IMR-90 (cell line): ENCODE data around the gene IFNAR2. TPM values are rescaled to one million over a fixed set of nuclear protein-coding genes. Genes with fewer than 3 reads are reported as not detected.

Experiments used
- ATAC-seq: fragments of 200-7000 bp; cut with Tn5 transposase; 2 replicates; pipeline ENCODE4 v1.9.1; 2020; ENCODE audit warnings: low read depth, mild to moderate bottlenecking, moderate library complexity
- Bru-seq: library from RNA; stranded (reverse); fragments of 400-500 nt; gene quantifications from one replicate; lab custom pipeline; 2021; lab: Mats Ljungman, UMichigan
- BruChase-seq, 2 experiments: library from RNA; stranded (reverse); fragments of 400-500 nt; gene quantifications; one replicate each; lab custom pipeline; 2021; lab: Mats Ljungman, UMichigan
- BruUV-seq: library from RNA; stranded (reverse); fragments of 400-500 nt; replicated peaks from 2 replicates; lab custom pipeline; 2021; lab: Mats Ljungman, UMichigan
- CTCF ChIA-PET: fragments of 300-600 bp; formaldehyde crosslinking; extraction: SDS; loops from one replicate; lab custom pipeline; 2021; ENCODE audit warnings: antibody characterized with exemption; lab: Yijun Ruan, JAX
- POLR2A ChIA-PET: fragments of 300-600 bp; sonication (Branson Sonifier 250); formaldehyde crosslinking; loops from one replicate; lab custom pipeline; 2022; ENCODE audit warnings: antibody characterized with exemption; ENCODE audit not compliant: unreplicated experiment; lab: Charles Lee
- DNase-seq: peaks from one replicate; pipeline ENCODE4 v3.0.0; 2013
- H2AFZ ChIP-seq: replicated peaks from 2 replicates; pipeline ENCODE3; 2013; ENCODE audit warnings: low read length, mild to moderate bottlenecking; ENCODE audit not compliant: poor library complexity
- H2AK5ac ChIP-seq: 2 replicates; pipeline ENCODE4 v1.6.1; 2013; ENCODE audit warnings: low read depth, low read length, inconsistent platforms
- H2AK9ac ChIP-seq: replicated peaks from 2 replicates; pipeline ENCODE3; 2013; ENCODE audit warnings: mild to moderate bottlenecking, low read depth, low read length, moderate library complexity; ENCODE audit not compliant: poor library complexity
- H2BK120ac ChIP-seq: 2 replicates; pipeline ENCODE4 v1.6.1; 2013; ENCODE audit warnings: low read depth, low read length, inconsistent platforms
- H2BK15ac ChIP-seq: 3 replicates; pipeline ENCODE4 v1.6.1; 2013; ENCODE audit warnings: low read depth, low read length, inconsistent platforms
- H2BK20ac ChIP-seq: 2 replicates; pipeline ENCODE4 v1.6.1; 2013; ENCODE audit warnings: low read depth, mild to moderate bottlenecking, inconsistent platforms, low read length, moderate library complexity
- H2BK5ac ChIP-seq: 2 replicates; pipeline ENCODE4 v1.6.1; 2013; ENCODE audit warnings: mild to moderate bottlenecking, low read depth, low read length, inconsistent platforms; ENCODE audit not compliant: poor library complexity, severe bottlenecking
- H3K14ac ChIP-seq: replicated peaks from 2 replicates; pipeline ENCODE4 v1.6.1; 2013; ENCODE audit warnings: low read depth, low read length, inconsistent platforms
- H3K18ac ChIP-seq: 2 replicates; pipeline ENCODE4 v1.6.1; 2013; ENCODE audit warnings: low read depth, low read length, control low read depth
- H3K23ac ChIP-seq: 2 replicates; pipeline ENCODE4 v1.6.1; 2013; ENCODE audit warnings: low read depth, low read length, inconsistent platforms
- H3K27ac ChIP-seq: 2 replicates; pipeline ENCODE4 v1.5.1; 2013; ENCODE audit warnings: mild to moderate bottlenecking, control low read depth, low read length; ENCODE audit not compliant: insufficient read depth
- H3K27me3 ChIP-seq: 2 replicates; pipeline ENCODE4 v1.6.1; 2013; ENCODE audit warnings: low read length; ENCODE audit not compliant: control insufficient read depth, insufficient read depth
- H3K36me3 ChIP-seq: 2 replicates; pipeline ENCODE4 v1.6.1; 2013; ENCODE audit warnings: low read length, mixed read lengths; ENCODE audit not compliant: control insufficient read depth, insufficient read depth
- H3K4ac ChIP-seq: 2 replicates; pipeline ENCODE4 v1.6.1; 2013; ENCODE audit warnings: low read depth, low read length, inconsistent platforms
- H3K4me1 ChIP-seq: 2 replicates; pipeline ENCODE4 v1.6.1; 2013; ENCODE audit warnings: low read length, mixed read lengths; ENCODE audit not compliant: control insufficient read depth, insufficient read depth
- H3K4me2 ChIP-seq: 2 replicates; pipeline ENCODE4 v1.6.1; 2013; ENCODE audit warnings: low read depth, mild to moderate bottlenecking, control low read depth, low read length, moderate library complexity
- H3K4me3 ChIP-seq: 2 replicates; pipeline ENCODE4 v1.5.1; 2013; ENCODE audit warnings: low read depth, mild to moderate bottlenecking, control low read depth, low read length, moderate library complexity; ENCODE audit not compliant: insufficient read depth
- H3K56ac ChIP-seq: 2 replicates; pipeline ENCODE4 v1.6.1; 2013; ENCODE audit warnings: low read length, inconsistent platforms; ENCODE audit not compliant: insufficient read depth; ENCODE audit errors: extremely low read depth
- H3K79me1 ChIP-seq, 2 experiments: 2 replicates each; pipeline ENCODE4 v1.6.1; 2013; ENCODE audit warnings: low read length in 2 of 2, inconsistent platforms in 1 of 2, low read depth in 1 of 2
- H3K9ac ChIP-seq: 2 replicates; pipeline ENCODE4 v1.6.1; 2013; ENCODE audit warnings: low read depth, low read length, control low read depth
- H3K9me1 ChIP-seq: 2 replicates; pipeline ENCODE4 v1.6.1; 2013; ENCODE audit warnings: low read length, inconsistent platforms; ENCODE audit not compliant: insufficient read depth
- H3K9me3 ChIP-seq: 2 replicates; pipeline ENCODE4 v1.6.1; 2013; ENCODE audit warnings: low read length; ENCODE audit not compliant: control insufficient read depth, insufficient read depth
- H4K20me1 ChIP-seq: 2 replicates; pipeline ENCODE4 v1.6.1; 2013; ENCODE audit warnings: low read length, inconsistent platforms; ENCODE audit not compliant: insufficient read depth
- H4K5ac ChIP-seq: 2 replicates; pipeline ENCODE4 v1.6.1; 2013; ENCODE audit warnings: mild to moderate bottlenecking, low read depth, low read length, control low read depth
- H4K8ac ChIP-seq, 2 experiments: 2 replicates each; pipeline ENCODE4 v1.6.1; 2013; ENCODE audit warnings: low read depth in 2 of 2, low read length in 2 of 2, control low read depth in 1 of 2, inconsistent platforms in 1 of 2
- H4K91ac ChIP-seq: 2 replicates; pipeline ENCODE4 v1.6.1; 2013; ENCODE audit warnings: low read depth, low read length, inconsistent platforms; ENCODE audit not compliant: insufficient read depth
- BHLHE40 ChIP-seq: fragments of 150-350 bp; IDR thresholded peaks from 2 replicates; pipeline ENCODE4 v1.6.1; 2016; ENCODE audit warnings: mild to moderate bottlenecking, low read depth, low read length
- CEBPB ChIP-seq: IDR thresholded peaks from 2 replicates; pipeline ENCODE4 v1.6.1; 2012; ENCODE audit warnings: low read depth, low read length, improper control_type of control experiment
- FOS ChIP-seq: fragments of 150-350 bp; IDR thresholded peaks from 2 replicates; pipeline ENCODE4 v1.6.1; 2016; ENCODE audit warnings: low read depth, low read length
- MAFK ChIP-seq: IDR thresholded peaks from 2 replicates; pipeline ENCODE4 v1.6.1; 2012; ENCODE audit warnings: low read depth, low read length, improper control_type of control experiment
- MAZ ChIP-seq: IDR thresholded peaks from 2 replicates; pipeline ENCODE4 v1.6.1; 2012; ENCODE audit warnings: low read depth, mild to moderate bottlenecking, low read length, improper control_type of control experiment, moderate library complexity, borderline replicate concordance
- MXI1 ChIP-seq: IDR thresholded peaks from 2 replicates; pipeline ENCODE4 v1.6.1; 2012; ENCODE audit warnings: low read depth, mild to moderate bottlenecking, low read length, moderate library complexity, borderline replicate concordance
- NFE2L2 ChIP-seq: fragments of 150-350 bp; IDR thresholded peaks from 2 replicates; pipeline ENCODE4 v1.6.1; 2016; ENCODE audit warnings: low read depth, mild to moderate bottlenecking, low read length
- POLR2A ChIP-seq: IDR thresholded peaks from 2 replicates; pipeline ENCODE4 v1.6.1; 2012; ENCODE audit warnings: mild to moderate bottlenecking, low read depth, low read length
- RAD21 ChIP-seq: IDR thresholded peaks from 2 replicates; pipeline ENCODE4 v1.6.1; 2012; ENCODE audit warnings: low read length, improper control_type of control experiment
- RCOR1 ChIP-seq: IDR thresholded peaks from 2 replicates; pipeline ENCODE4 v1.6.1; 2012; ENCODE audit warnings: mild to moderate bottlenecking, low read length, improper control_type of control experiment; ENCODE audit not compliant: insufficient replicate concordance
- RFX5 ChIP-seq: IDR thresholded peaks from 2 replicates; pipeline ENCODE4 v1.8.0; 2012; ENCODE audit warnings: low read depth, mild to moderate bottlenecking, low read length, moderate library complexity
- SMC3 ChIP-seq: fragments of 150-350 bp; IDR thresholded peaks from 2 replicates; pipeline ENCODE4 v1.6.1; 2016; ENCODE audit warnings: low read depth, mild to moderate bottlenecking, antibody characterized with exemption, low read length, moderate library complexity
- USF2 ChIP-seq: fragments of 150-350 bp; IDR thresholded peaks from 2 replicates; pipeline ENCODE4 v1.6.1; 2017; ENCODE audit warnings: mild to moderate bottlenecking, antibody characterized with exemption, low read length, low read depth
- WGBS, 2 experiments: methylation state at CpG; one replicate each; pipeline versions ENCODE4 v1.1.5 to v1.1.7; 2013; ENCODE audit warnings: missing lambda C conversion rate in 2 of 2; ENCODE audit not compliant: insufficient read length in 1 of 2; ENCODE audit errors: extremely low coverage in 2 of 2; 5-methylcytosine and 5-hydroxymethylcytosine counted together
- dilution Hi-C: fragments of 300-500 bp; cut with HindIII; formaldehyde crosslinking; loops from one replicate; pipeline ENCODE4 v1.14.3; 2018; ENCODE audit warnings: low sequenced_read_pairs; ENCODE audit not compliant: unreplicated experiment
- in situ Hi-C: fragments of 300-500 bp; cut with MboI; formaldehyde crosslinking; loops from 3 replicates; pipeline ENCODE4 v1.14.3; 2019; ENCODE audit warnings: low sequenced_read_pairs, inconsistent platforms, mixed read lengths
- intact Hi-C: fragments of 100-400 bp; cut with micrococcal nuclease; formaldehyde crosslinking; loops from 2 replicates; pipeline ENCODE4 v1.10.0; 2022
- long read RNA-seq: library from polyadenylated mRNA; unstranded; transcript quantifications from one replicate; pipeline ENCODE4 v2.0.0, GENCODE V29; 2021; ENCODE audit not compliant: unreplicated experiment
- polyA plus RNA-seq, 3 experiments: library from polyadenylated mRNA; depleted of rRNA; stranded (reverse); fragments of >200 nt; gene quantifications; 2 replicates each; pipeline ENCODE4 v1.2.3, GENCODE V29; 2012; ENCODE audit warnings: low replicate concordance in 1 of 3
- total RNA-seq: library from RNA; depleted of rRNA; stranded (reverse); fragments of >200 nt; gene quantifications from 2 replicates; pipeline ENCODE4 v1.2.3, GENCODE V29; 2012; rRNA removed
- TF ChIP-seq, protein P1 (sequence below): fragments of 150-350 bp; IDR thresholded peaks from 2 replicates; pipeline ENCODE4 v1.6.1; 2016; ENCODE audit warnings: low read depth, mild to moderate bottlenecking, low read length, moderate library complexity, borderline replicate concordance

The IFNAR2 gene
- total RNA-seq = 6.3 and 7.2 TPM in 2 replicates
- polyA plus RNA-seq (2012; rRNA removed) = 10.9 and 13.9 TPM in 2 replicates
- 4.7 and 5.3 TPM in 2 replicates for polyA plus RNA-seq (2012; cell fraction: cytosol; rRNA removed)
- polyA plus RNA-seq (2012; cell fraction: nucleus; rRNA removed; ENCODE audit: low replicate concordance) = 3.4 and 12.2 TPM in 2 replicates
- Bru-seq, nascent RNA = percentile 64 among the genes with signal in this experiment
- BruChase-seq, experiment 1, labeled RNA remaining after a 6-hour chase = percentile 82 among the genes with signal in this experiment
- BruChase-seq, experiment 2, labeled RNA remaining after a 2-hour chase = percentile 92 among the genes with signal in this experiment
- long read RNA-seq, full-length matches to known transcripts = 11 of 17 reads
- long read RNA-seq, partial matches to known transcripts = 2 of 17 reads
- long read RNA-seq, other reads (novel, unspliced or antisense) = 4 of 17 reads

- POLR2A ChIA-PET = no interaction called here
- Histone ChIP-seq H3K27ac (peak within 1 kb of the TSS; percentile 54), H3K14ac (peak within 1 kb of the TSS; percentile 89), H3K79me1 (peaks cover 9 to 31% of the 10 kb centered on the region in 2 experiments; a peak in 3 of 4 replicates), H3K9me3 (no peaks in the 10 kb centered on the region), H4K5ac (peak within 1 kb of the TSS; percentile 13; the same call in 1 of the 2 replicates), H3K56ac (no peak within 1 kb of the TSS; the same call in 1 of the 2 replicates), H3K4me3 (peak within 1 kb of the TSS; percentile 63), H4K91ac (peak within 1 kb of the TSS; percentile 23; the same call in 1 of the 2 replicates), H3K18ac (peak within 1 kb of the TSS; percentile 11; the same call in 1 of the 2 replicates), H4K20me1 (peaks cover 7% of the 10 kb centered on the region), H3K27me3 (peaks cover 2% of the 10 kb centered on the region), H3K9ac (peak within 1 kb of the TSS; percentile 71), H3K4me1 (peaks cover 1% of the 10 kb centered on the region), H2BK120ac (no peak within 1 kb of the TSS), H3K4me2 (peak within 1 kb of the TSS; percentile 99), H3K23ac (peak within 1 kb of the TSS; percentile 5; the same call in 1 of the 2 replicates), H2AFZ (peak within 1 kb of the TSS; percentile 98), H2BK15ac (no peak within 1 kb of the TSS), H2BK5ac (peak within 1 kb of the TSS; percentile 29), H4K8ac (peak within 1 kb of the TSS; percentile 51 to 67; a peak in 2 of 4 replicates), H3K4ac (peak within 1 kb of the TSS; percentile 82), H3K9me1 (no peaks in the 10 kb centered on the region), H2BK20ac (no peak within 1 kb of the TSS), H3K36me3 (no peaks in the 10 kb centered on the region), H2AK9ac (peak within 1 kb of the TSS; percentile 8), H2AK5ac (peak within 1 kb of the TSS; percentile 35; the same call in 1 of the 2 replicates)
- intact Hi-C loops (no loop called here), dilution Hi-C loops (no loop called here), in situ Hi-C loops (no loop called here)
- 1% methylated on average over 30 of the region's 95 CpGs; no CpG with 5 or more reads in 1 of the 2 experiments for WGBS, 2 experiments
- peak; percentile 98 for ATAC-seq
- BruUV-seq = no TSS peak
- CTCF ChIA-PET = no interaction called here
- DNase-seq = peak; percentile 39
- TF ChIP-seq MAZ (peak; percentile 75; the same call in 1 of the 2 replicates), CEBPB (no peak), RAD21 (no peak), FOS (no peak), RCOR1 (no peak), USF2 (no peak), BHLHE40 (no peak), MXI1 (peak; percentile 65; the same call in 1 of the 2 replicates), NFE2L2 (no peak), RFX5 (no peak), POLR2A (0 out of 2 replicates have a peak, but pooled peaks have one; percentile 36), MAFK (no peak), SMC3 (no peak)
- TF ChIP-seq, protein P1, sequence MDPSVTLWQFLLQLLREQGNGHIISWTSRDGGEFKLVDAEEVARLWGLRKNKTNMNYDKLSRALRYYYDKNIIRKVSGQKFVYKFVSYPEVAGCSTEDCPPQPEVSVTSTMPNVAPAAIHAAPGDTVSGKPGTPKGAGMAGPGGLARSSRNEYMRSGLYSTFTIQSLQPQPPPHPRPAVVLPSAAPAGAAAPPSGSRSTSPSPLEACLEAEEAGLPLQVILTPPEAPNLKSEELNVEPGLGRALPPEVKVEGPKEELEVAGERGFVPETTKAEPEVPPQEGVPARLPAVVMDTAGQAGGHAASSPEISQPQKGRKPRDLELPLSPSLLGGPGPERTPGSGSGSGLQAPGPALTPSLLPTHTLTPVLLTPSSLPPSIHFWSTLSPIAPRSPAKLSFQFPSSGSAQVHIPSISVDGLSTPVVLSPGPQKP = no peak
These were observed at the start of gene IFNAR2 for GRCh38 chr21:33229784-33230544. Gene IFNAR2 (plus strand): TSS chr21:33229938. CDS start chr21:33241923, 11,985 bp downstream.
